ENCODE data around the gene CHRNB4. TPM values are rescaled to one million over a fixed set of nuclear protein-coding genes. Genes with fewer than 3 reads are reported as not detected.

Gene CHRNB4
- total RNA-seq, 1 donor from 2014 or later, result 0.10 TPM

DNA sequence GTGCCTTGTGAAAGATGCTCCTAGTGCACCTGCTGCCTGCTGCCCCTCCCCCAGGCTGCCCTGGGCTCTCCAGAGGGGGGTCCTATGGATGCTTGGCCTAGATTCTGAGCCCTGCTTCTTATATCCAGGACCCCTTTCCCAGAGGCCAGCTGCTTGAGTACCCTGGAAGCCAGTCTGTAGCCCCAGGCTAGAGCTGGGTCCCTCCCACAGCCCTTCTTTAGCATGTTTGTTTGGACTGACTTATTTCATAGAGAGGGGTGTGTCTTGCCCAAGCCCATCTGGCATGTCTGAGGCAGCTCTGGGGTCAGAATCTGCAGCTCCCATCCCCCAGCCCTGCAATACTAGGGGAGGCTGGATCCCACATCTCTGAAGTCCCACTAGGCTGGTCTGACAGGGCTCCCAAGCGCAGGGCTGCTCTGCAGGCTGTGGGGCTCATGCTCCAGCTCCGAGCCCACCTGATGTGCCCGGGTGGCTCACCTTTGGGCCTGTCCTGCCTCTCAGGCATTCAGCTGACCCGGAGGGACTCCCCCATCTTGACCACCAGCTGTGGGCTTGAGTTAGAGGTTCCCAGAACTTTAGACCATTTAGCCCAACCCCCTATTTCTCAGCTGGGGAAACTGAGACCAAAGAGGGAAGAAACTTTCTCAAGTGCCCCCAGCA lies 3.1 kb downstream of the CHRNB4 start:
- Mint-ChIP-seq H3K9me3 (ENCODE audit: low read depth) (peaks cover 8% of the 10 kb centered on the region), H3K4me3 (ENCODE audit: unreplicated experiment) (no peak overlapping the region), H3K27me3 (ENCODE audit: low read depth) (peaks cover 18% of the 10 kb centered on the region), H3K4me1 (ENCODE audit: low read depth) (peaks cover 4% of the 10 kb centered on the region), H3K36me3 (ENCODE audit: low read depth) (peaks cover 1% of the 10 kb centered on the region), H3K27ac (ENCODE audit: unreplicated experiment) (no peak overlapping the region)
- TF ChIP-seq, protein P1, sequence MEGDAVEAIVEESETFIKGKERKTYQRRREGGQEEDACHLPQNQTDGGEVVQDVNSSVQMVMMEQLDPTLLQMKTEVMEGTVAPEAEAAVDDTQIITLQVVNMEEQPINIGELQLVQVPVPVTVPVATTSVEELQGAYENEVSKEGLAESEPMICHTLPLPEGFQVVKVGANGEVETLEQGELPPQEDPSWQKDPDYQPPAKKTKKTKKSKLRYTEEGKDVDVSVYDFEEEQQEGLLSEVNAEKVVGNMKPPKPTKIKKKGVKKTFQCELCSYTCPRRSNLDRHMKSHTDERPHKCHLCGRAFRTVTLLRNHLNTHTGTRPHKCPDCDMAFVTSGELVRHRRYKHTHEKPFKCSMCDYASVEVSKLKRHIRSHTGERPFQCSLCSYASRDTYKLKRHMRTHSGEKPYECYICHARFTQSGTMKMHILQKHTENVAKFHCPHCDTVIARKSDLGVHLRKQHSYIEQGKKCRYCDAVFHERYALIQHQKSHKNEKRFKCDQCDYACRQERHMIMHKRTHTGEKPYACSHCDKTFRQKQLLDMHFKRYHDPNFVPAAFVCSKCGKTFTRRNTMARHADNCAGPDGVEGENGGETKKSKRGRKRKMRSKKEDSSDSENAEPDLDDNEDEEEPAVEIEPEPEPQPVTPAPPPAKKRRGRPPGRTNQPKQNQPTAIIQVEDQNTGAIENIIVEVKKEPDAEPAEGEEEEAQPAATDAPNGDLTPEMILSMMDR (IDR thresholded peaks at IDR 0.05), result no peak
- DNase-seq (ENCODE audit: low spot score), result no peak

- Mint-ChIP-seq H3K36me3 (ENCODE audit: low read depth) (peaks cover 7% of the 10 kb centered on the region), H3K27ac (ENCODE audit: unreplicated experiment) (no peak overlapping the region), H3K9me3 (ENCODE audit: low read depth) (peaks cover 12% of the 10 kb centered on the region), H3K4me1 (ENCODE audit: low read depth) (peaks cover 3% of the 10 kb centered on the region), H3K4me3 (ENCODE audit: unreplicated experiment) (no peak overlapping the region), H3K27me3 (ENCODE audit: low read depth) (peaks cover 29% of the 10 kb centered on the region)
- TF ChIP-seq, protein P1 (IDR thresholded peaks at IDR 0.05), result no peak
- DNase-seq (ENCODE audit: low spot score), result no peak
Measured at GRCh38 chr15:78636378-78636859, 4.6 kb downstream of the CHRNB4 start.

DNA sequence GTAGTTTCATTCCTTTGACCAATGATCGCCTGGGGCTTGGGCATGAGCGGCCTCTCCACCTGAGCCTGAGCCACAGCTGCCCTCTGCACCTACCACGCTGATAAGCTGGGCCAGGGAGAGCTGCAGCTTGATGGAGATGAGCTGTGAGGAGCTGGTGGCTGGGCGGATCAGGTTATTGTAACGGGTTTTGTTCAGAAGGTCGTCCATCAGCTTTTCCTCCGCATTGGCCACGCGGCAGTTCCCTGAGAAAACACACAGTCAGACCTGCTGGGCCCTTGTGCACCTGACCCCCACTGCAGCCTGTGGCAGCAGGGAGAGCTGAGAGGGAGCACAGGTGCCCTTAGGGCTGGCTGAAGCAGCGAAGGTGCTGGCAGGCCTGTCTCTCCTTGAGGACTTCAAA lies 5.7 kb downstream of the CHRNB4 start:
- TF ChIP-seq, protein P1 (IDR thresholded peaks at IDR 0.05), result no peak
- Mint-ChIP-seq H3K27ac (ENCODE audit: unreplicated experiment) (no peak overlapping the region), H3K9me3 (ENCODE audit: low read depth) (peaks cover 12% of the 10 kb centered on the region)

GRCh38 chr15:78634210-78635145 lies 6.5 kb downstream of the CHRNB4 start:
- no peak overlapping the region for H3K4me3 Mint-ChIP-seq (ENCODE audit: unreplicated experiment)
- H3K27ac Mint-ChIP-seq (ENCODE audit: unreplicated experiment), result no peak overlapping the region
- no peak for DNase-seq (ENCODE audit: low spot score)
- no peaks in the 10 kb centered on the region for H3K4me1 Mint-ChIP-seq (ENCODE audit: low read depth)
- TF ChIP-seq, protein P1 (IDR thresholded peaks at IDR 0.05), result no peak
- H3K9me3 Mint-ChIP-seq (ENCODE audit: low read depth), result peaks cover 12% of the 10 kb centered on the region
- peaks cover 8% of the 10 kb centered on the region for H3K36me3 Mint-ChIP-seq (ENCODE audit: low read depth)
- peaks cover 35% of the 10 kb centered on the region for H3K27me3 Mint-ChIP-seq (ENCODE audit: low read depth)

More for the DNA sequence above, 5.7 kb downstream of the CHRNB4 start:
- H3K4me3 Mint-ChIP-seq (ENCODE audit: unreplicated experiment), result no peak overlapping the region
- H3K4me1 Mint-ChIP-seq (ENCODE audit: low read depth), result no peaks in the 10 kb centered on the region
- H3K27me3 Mint-ChIP-seq (ENCODE audit: low read depth), result peaks cover 30% of the 10 kb centered on the region
- H3K36me3 Mint-ChIP-seq (ENCODE audit: low read depth), result peaks cover 7% of the 10 kb centered on the region
- DNase-seq (ENCODE audit: low spot score), result no peak

DNA sequence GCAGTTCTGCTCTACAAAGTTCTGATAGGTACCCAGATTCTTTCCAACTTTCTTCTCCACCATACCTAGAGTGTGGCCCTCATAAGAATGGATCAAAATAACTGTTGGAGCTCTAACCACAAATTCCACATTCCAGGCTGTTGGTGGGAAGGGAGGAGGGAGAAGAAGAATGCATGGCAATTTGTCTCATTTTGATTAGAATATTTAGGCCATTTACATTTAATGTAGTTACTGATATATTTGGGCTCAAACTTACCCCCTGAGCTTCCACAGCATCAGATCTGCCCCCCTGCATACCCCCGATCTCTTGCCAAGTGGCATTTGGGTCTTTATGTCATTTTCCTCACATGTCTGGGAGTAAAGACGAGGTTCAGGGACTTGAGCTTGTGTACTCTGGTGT lies 7.7 kb downstream of the CHRNB4 start:
- Mint-ChIP-seq H3K9me3 (ENCODE audit: low read depth) (peaks cover 12% of the 10 kb centered on the region), H3K27ac (ENCODE audit: unreplicated experiment) (no peak overlapping the region), H3K4me3 (ENCODE audit: unreplicated experiment) (no peak overlapping the region), H3K36me3 (ENCODE audit: low read depth) (peaks cover 12% of the 10 kb centered on the region), H3K27me3 (ENCODE audit: low read depth) (peaks cover 45% of the 10 kb centered on the region), H3K4me1 (ENCODE audit: low read depth) (no peaks in the 10 kb centered on the region)
- TF ChIP-seq, protein P1 (IDR thresholded peaks at IDR 0.05), result no peak
- DNase-seq (ENCODE audit: low spot score), result no peak
